ENCODE measurements around the gene OR2H1. TPM values are rescaled to one million over a fixed set of nuclear protein-coding genes. Genes with fewer than 3 reads are reported as not detected.

The OR2H1 gene
- total RNA-seq (not detected), polyA plus RNA-seq (not detected)

DNA sequence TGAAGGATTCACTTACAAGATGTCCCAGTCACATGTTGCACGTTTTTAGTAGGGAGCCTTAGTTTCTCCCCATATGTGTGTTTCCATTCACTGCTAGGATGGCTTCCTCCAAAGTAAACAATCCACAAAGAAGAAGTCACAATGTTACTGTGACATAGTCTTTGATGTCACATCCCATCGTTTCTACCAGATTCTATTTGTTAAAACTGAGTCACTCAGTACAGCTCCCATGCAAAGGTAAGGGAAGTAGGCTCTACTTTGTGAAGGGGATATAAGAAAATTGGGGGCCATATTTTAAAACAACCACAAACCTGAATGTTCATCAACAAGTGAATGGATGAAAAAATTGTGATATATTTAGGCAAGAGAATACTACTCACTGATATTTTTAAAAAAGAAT is at the start of gene OR2H1, which contains the start of gene OR11A1:
OR2H1 (plus strand) TSS at position 185 of the 400 bp plus-strand sequence. CDS start 4,615 bp downstream, outside the sequence.
OR11A1 (minus strand) TSS at position 101 of the 400 bp plus-strand sequence. CDS start 29,430 bp downstream, outside the sequence.
- peaks cover 0 to 4% (median 4%) of the 10 kb centered on the region in 3 donors for H3K4me1 ChIP-seq
- H3K9me3 ChIP-seq: no peaks in the 10 kb centered on the region
- H3K4me3 ChIP-seq: no peak within 1 kb of the TSS
- no peak within 1 kb of the TSS for H3K27ac ChIP-seq
- TF ChIP-seq, protein P1, sequence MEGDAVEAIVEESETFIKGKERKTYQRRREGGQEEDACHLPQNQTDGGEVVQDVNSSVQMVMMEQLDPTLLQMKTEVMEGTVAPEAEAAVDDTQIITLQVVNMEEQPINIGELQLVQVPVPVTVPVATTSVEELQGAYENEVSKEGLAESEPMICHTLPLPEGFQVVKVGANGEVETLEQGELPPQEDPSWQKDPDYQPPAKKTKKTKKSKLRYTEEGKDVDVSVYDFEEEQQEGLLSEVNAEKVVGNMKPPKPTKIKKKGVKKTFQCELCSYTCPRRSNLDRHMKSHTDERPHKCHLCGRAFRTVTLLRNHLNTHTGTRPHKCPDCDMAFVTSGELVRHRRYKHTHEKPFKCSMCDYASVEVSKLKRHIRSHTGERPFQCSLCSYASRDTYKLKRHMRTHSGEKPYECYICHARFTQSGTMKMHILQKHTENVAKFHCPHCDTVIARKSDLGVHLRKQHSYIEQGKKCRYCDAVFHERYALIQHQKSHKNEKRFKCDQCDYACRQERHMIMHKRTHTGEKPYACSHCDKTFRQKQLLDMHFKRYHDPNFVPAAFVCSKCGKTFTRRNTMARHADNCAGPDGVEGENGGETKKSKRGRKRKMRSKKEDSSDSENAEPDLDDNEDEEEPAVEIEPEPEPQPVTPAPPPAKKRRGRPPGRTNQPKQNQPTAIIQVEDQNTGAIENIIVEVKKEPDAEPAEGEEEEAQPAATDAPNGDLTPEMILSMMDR (IDR thresholded peaks at IDR 0.05): no peak
- ATAC-seq: no peak
- no peak for FAIRE-seq
- intact Hi-C loops (cut with DNase I): no loop called here
- 41% methylated on average over 2 of the region's 2 CpGs for WGBS, 2 donors
- DNase-seq: no peak
- no peaks in the 10 kb centered on the region for H3K27me3 ChIP-seq
- H3K36me3 ChIP-seq: no peaks in the 10 kb centered on the region

DNA sequence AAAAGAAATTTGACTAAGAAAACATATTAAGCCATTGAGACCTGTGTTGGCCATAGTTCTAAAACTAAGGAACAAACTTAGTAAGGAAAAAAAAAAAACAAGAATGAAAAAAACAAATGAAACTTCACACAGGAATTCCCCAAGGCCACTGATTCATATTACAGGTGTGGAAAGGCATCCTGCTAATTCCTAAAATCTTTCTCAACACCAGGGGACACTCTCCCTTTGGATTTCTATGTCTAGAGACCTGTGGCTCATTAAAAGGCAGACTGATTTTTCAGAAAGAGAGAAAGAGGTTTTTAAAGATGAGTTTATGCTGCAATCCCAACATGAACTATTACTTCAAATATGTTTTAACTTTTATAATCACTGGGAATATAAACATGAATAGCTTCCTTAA is 42.4 kb upstream of the OR2H1 start, which contains the start of gene OR12D1:
OR12D1 (plus strand) TSS at position 341 of the 400 bp plus-strand sequence.
- TF ChIP-seq, protein P1 (IDR thresholded peaks at IDR 0.05): peak in 2 of 4 donors; percentile 9 to 15
- Histone ChIP-seq H3K9me3 (no peaks in the 10 kb centered on the region), H3K4me3 (no peak within 1 kb of the TSS), H3K27me3 (no peaks in the 10 kb centered on the region), H3K36me3 (no peaks in the 10 kb centered on the region), H3K27ac (peak within 1 kb of the TSS in 1 of 4 donors; percentile 44), H3K4me1 (peaks cover 0 to 3% (median 0%) of the 10 kb centered on the region in 3 donors)
- no peak for FAIRE-seq
- intact Hi-C loops (cut with DNase I): no loop called here
- no peak for DNase-seq
- peak in 3 of 4 donors; percentile 72 to 97 (median 78) for ATAC-seq

DNA sequence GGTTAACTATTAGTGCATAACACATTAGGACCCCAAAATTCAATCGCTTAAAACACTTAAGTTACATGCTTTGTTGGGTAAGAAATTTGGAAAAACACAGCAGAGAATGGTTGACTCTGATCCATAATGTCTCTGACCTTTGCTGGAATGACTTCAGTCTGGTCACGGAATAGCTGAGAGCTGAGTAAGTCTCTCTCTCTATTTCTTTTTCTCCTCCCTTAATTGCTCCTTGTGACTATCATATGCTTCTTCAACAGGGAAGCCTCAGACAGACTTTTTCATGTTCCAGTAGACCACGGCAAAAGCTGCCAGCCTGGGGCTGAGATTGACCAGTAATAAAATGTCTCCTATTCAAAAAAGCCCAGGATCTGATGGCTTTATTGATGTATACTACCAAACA is 37.4 kb upstream of the OR2H1 start:
- ATAC-seq: no peak
- no peaks in the 10 kb centered on the region for H3K36me3 ChIP-seq
- H3K27ac ChIP-seq: no peak overlapping the region
- H3K4me3 ChIP-seq: no peak overlapping the region
- H3K27me3 ChIP-seq: no peaks in the 10 kb centered on the region
- FAIRE-seq: no peak
- TF ChIP-seq, protein P1 (IDR thresholded peaks at IDR 0.05): no peak
- WGBS, 2 donors: 68 to 72% methylated on average over 3 of the region's 3 CpGs
- intact Hi-C loops (cut with DNase I): no loop called here
- H3K4me1 ChIP-seq: no peaks in the 10 kb centered on the region
- DNase-seq: no peak
- no peaks in the 10 kb centered on the region for H3K9me3 ChIP-seq

DNA sequence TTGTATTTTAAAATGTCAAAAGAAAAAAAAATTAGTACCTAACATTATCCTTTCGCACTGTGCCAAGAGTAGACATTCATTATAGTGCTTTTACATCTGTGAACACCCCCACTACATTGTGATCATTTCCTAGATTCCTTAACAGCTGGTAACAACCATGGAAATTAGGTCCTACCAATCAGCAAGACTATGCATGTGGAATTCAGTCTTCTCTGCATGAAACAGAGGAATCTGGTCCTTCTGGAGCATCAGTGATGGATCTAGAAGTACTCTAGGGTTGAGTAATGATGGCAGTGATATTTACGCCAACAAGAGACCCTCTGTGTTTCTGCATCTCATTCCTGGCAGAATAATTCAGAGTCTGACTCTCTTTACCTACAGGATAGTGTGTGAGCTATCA is 32.8 kb upstream of the OR2H1 start:
- WGBS, 2 donors: 82 to 86% methylated on average over 2 of the region's 2 CpGs
- Histone ChIP-seq H3K4me1 (no peaks in the 10 kb centered on the region), H3K36me3 (no peaks in the 10 kb centered on the region), H3K4me3 (no peak overlapping the region), H3K27me3 (no peaks in the 10 kb centered on the region), H3K27ac (no peak overlapping the region), H3K9me3 (no peaks in the 10 kb centered on the region)
- ATAC-seq: no peak
- intact Hi-C loops (cut with DNase I): loop anchor here in 1 of 3 donors (10.0 kb wide), 1 partner anchor 161 kb away; the partner anchor contains the start of gene OR2H2
- DNase-seq: no peak
- FAIRE-seq: no peak
- TF ChIP-seq, protein P1 (IDR thresholded peaks at IDR 0.05): no peak

DNA sequence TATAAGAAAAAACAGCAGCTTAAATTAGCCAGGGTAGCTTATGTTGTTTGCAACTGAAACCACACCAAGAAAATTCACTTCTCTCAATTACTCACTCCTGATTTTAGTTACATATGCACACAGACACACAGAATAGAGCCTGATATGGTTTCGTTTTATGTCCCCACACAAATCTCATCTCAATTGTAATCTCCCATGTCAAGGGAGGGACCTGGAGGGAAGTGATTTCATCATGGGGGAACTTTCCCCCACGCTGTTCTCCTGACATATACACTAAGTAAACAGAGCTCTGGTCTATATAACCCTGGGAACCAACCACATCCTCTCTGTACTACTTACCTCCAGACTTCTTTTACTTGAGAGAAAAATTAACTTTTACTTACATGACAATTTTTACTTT is 32.4 kb upstream of the OR2H1 start:
- intact Hi-C loops (cut with DNase I): loop anchor here in 1 of 3 donors (10.0 kb wide), 1 partner anchor 160 kb away; the partner anchor contains the start of gene OR2H2

More for the DNA sequence above, 32.4 kb upstream of the OR2H1 start:
- WGBS, 2 donors: 31 to 34% methylated on average over 2 of the region's 2 CpGs
- H3K4me3 ChIP-seq: no peak overlapping the region
- DNase-seq: no peak
- H3K27me3 ChIP-seq: no peaks in the 10 kb centered on the region
- H3K36me3 ChIP-seq: no peaks in the 10 kb centered on the region
- no peak for FAIRE-seq
- no peaks in the 10 kb centered on the region for H3K4me1 ChIP-seq
- H3K9me3 ChIP-seq: no peaks in the 10 kb centered on the region
- ATAC-seq: no peak
- TF ChIP-seq, protein P1 (IDR thresholded peaks at IDR 0.05): no peak
- no peak overlapping the region for H3K27ac ChIP-seq
